ENCODE data around the gene MED13L.

GRCh38 chr12:116127859-116128258, 149.6 kb downstream of the MED13L start:
- TF ChIP-seq CTCF (IDR thresholded peaks at IDR 0.05) (no peak), POLR2A (IDR thresholded peaks at IDR 0.05) (no peak)

Measured in heart left ventricle (tissue), 13 donors.